ENCODE results near the gene PTPRN2.

Gene PTPRN2

DNA sequence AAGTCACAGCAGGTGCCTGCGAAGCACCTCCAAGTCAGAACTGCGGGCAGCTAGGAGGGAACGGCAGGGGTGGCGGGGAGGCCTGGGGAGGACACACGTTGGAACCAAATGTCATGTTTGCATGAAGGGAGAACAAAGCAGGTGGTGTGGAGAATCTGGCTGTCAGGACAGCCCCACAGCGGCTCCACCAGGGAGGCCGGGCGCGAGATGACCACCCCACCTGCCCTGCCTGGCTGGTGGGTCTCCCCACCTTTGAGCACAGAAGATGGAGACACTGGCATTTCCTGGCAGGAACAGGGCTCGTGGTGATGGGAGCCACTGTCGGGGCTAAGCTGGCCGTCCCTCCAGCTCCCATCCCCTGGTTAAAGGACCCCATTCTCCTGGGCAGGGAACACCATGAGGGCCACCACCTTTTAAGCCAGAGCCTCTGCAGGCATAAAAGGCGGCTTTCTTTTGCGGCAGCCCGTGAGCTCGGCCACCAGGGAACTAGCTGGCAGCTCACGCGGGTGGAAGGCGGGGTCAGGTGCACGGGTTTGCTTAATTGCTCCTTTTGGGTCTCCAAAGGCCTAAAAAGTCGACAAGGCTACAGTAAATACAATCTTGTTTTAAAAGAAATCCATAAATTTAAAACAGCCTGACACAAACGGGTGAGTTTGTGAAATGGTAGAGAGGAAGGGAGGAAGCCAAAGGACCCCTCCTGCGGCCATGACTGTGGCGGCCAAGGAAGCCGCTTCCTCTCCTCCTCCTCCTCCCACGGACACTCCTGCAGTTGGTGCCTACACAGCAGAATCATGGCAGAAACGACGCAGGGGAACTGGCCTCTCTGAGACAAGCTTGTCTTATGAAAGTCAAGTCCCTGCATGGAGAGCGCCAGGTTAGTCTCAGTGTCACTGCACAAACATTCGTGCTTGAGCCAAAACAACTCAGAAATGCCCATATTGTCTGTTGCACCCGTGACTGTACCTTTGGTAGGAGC, 1037.0 kb downstream of the PTPRN2 start:
- no peak overlapping the region for H3K4me3 ChIP-seq (ENCODE audit: low read depth, low read length)
- DNase-seq (ENCODE audit: low read depth), result no peak
- no peak for TF ChIP-seq CTCF (conservative IDR thresholded peaks at IDR 0.05; ENCODE audit: low read depth, low read length)

GRCh38 chr7:157549612-157550299, 1037.9 kb downstream of the PTPRN2 start:
- no peak for TF ChIP-seq CTCF (conservative IDR thresholded peaks at IDR 0.05; ENCODE audit: low read depth, low read length)
- DNase-seq (ENCODE audit: low read depth), result no peak
- no peak overlapping the region for H3K4me3 ChIP-seq (ENCODE audit: low read depth, low read length)

- TF ChIP-seq CTCF (conservative IDR thresholded peaks at IDR 0.05; ENCODE audit: low read depth, low read length), result no peak
- no peak overlapping the region for H3K4me3 ChIP-seq (ENCODE audit: low read depth, low read length)
- DNase-seq (ENCODE audit: low read depth), result no peak
Observed at GRCh38 chr7:157548691-157549303, 1038.8 kb downstream of the PTPRN2 start.

DNA sequence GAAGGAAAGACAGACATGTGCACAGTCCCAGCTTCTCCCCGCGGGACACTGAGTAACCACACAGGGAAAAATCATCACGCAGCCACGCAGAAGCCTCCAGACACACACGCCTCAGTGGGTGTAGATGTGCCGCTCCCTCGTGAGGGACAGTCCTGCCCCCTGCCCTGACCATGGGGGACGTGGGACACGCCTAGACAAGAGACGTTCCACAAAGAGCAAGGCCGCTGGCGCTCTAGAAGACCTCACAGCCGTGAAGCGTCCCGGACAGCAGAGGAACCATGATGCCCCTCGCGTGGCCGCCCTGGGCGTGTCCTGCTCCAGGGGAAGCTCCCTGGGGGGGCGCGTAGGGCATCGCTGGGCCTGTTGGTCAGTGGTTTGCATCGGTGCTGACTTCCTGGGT, 1040.0 kb downstream of the PTPRN2 start:
- TF ChIP-seq CTCF (conservative IDR thresholded peaks at IDR 0.05; ENCODE audit: low read depth, low read length), result no peak
- H3K4me3 ChIP-seq (ENCODE audit: low read depth, low read length), result no peak overlapping the region
- no peak for DNase-seq (ENCODE audit: low read depth)

GRCh38 chr7:157547102-157547501, 1040.5 kb downstream of the PTPRN2 start:
- no peak for TF ChIP-seq CTCF (conservative IDR thresholded peaks at IDR 0.05; ENCODE audit: low read depth, low read length)
- no peak overlapping the region for H3K4me3 ChIP-seq (ENCODE audit: low read depth, low read length)
- DNase-seq (ENCODE audit: low read depth), result no peak

GRCh38 chr7:157545681-157546060, 1042.0 kb downstream of the PTPRN2 start:
- TF ChIP-seq CTCF (conservative IDR thresholded peaks at IDR 0.05; ENCODE audit: low read depth, low read length), result no peak
- no peak overlapping the region for H3K4me3 ChIP-seq (ENCODE audit: low read depth, low read length)
- DNase-seq (ENCODE audit: low read depth), result no peak

Data from choroid plexus epithelial cell (primary cell).